Aorta (tissue), 5 donors: ENCODE measurements around the gene EFCAB7. TPM values are rescaled to one million over a fixed set of nuclear protein-coding genes. Genes with fewer than 3 reads are reported as not detected.
A peak's percentile ranks its signal among the peaks of the same experiment; 100 is the strongest.

Experiments
- ATAC-seq: fragments of 200-7000 bp; cut with Tn5 transposase; one replicate; pipeline ENCODE4 v1.9.1; 2022; ENCODE audit warnings: moderate library complexity; ENCODE audit not compliant: low FRiP score
- DNase-seq, 2 donors: peaks; one replicate each; pipeline ENCODE4 v3.0.0-alpha.2; 2020
- H3K27ac ChIP-seq, 2 donors: one replicate each; pipeline ENCODE4 v1.5.1; 2013; ENCODE audit warnings: low read length in 2 of 2, mild to moderate bottlenecking in 2 of 2, moderate library complexity in 2 of 2, control low read depth in 1 of 2, inconsistent platforms in 1 of 2, low read depth in 1 of 2
- H3K27me3 ChIP-seq, 2 donors: one replicate each; pipeline ENCODE4 v1.6.1; 2013; ENCODE audit warnings: control low read depth in 1 of 2, low read length in 1 of 2, mild to moderate bottlenecking in 1 of 2, moderate library complexity in 1 of 2; ENCODE audit not compliant: insufficient read depth in 2 of 2, control insufficient read depth in 1 of 2
- H3K36me3 ChIP-seq, 2 donors: one replicate each; pipeline ENCODE4 v1.6.1; 2013; ENCODE audit warnings: control low read depth in 1 of 2, low read length in 1 of 2, mild to moderate bottlenecking in 1 of 2; ENCODE audit not compliant: insufficient read depth in 2 of 2, control insufficient read depth in 1 of 2
- H3K4me1 ChIP-seq, 2 donors: one replicate each; pipeline ENCODE4 v1.6.1; 2013; ENCODE audit warnings: low read length in 2 of 2, control low read depth in 1 of 2, mild to moderate bottlenecking in 1 of 2, moderate library complexity in 1 of 2; ENCODE audit not compliant: insufficient read depth in 2 of 2, control insufficient read depth in 1 of 2
- H3K4me3 ChIP-seq, 2 donors: one replicate each; pipeline ENCODE4 v1.5.1; 2013; ENCODE audit warnings: low read length in 2 of 2, control low read depth in 1 of 2, mild to moderate bottlenecking in 1 of 2
- H3K9me3 ChIP-seq: one replicate; pipeline ENCODE4 v1.6.1; 2013; ENCODE audit warnings: mild to moderate bottlenecking, low read length; ENCODE audit not compliant: control insufficient read depth
- WGBS, 2 donors: extraction: QIAGEN DNeasy Blood & Tissue Kit; methylation state at CpG; one replicate each; pipeline ENCODE4 v1.1.7; 2013; 5-methylcytosine and 5-hydroxymethylcytosine counted together
- intact Hi-C, 2 donors: fragments of 100-400 bp; cut with DNase I; formaldehyde crosslinking; loops; one replicate each; pipeline versions ENCODE4 v1.14.2 to v1.15.0; 2022
- polyA plus RNA-seq, 2 donors: library from polyadenylated mRNA; stranded (reverse); fragments of 200-250 nt; gene quantifications; one replicate each; pipeline ENCODE4 v1.2.3, GENCODE V29; 2013
- total RNA-seq, 2 donors: library from RNA; stranded (reverse); fragmentation: NEBNext Ultra II Directional; extraction: Animal tissue kit (Norgen Biotek cat#: 25700); gene quantifications; one replicate each; pipeline ENCODE4 v1.2.1, GENCODE V29; 2021
- donor health status: healthy with polysubstance abuse.
- donor health status: Bipolar disorder and iron deficiency.
- donor health status: DM: no; HTN: no; CAD: no.
- donor health status: DM: no; HTN: no; CAD: no.
- donor health status: DM: yes; HTN: yes; CAD: no.

Gene EFCAB7
- total and polyA plus RNA-seq, 4 donors, result 2.1 to 9.4 (median 5.1) TPM

DNA sequence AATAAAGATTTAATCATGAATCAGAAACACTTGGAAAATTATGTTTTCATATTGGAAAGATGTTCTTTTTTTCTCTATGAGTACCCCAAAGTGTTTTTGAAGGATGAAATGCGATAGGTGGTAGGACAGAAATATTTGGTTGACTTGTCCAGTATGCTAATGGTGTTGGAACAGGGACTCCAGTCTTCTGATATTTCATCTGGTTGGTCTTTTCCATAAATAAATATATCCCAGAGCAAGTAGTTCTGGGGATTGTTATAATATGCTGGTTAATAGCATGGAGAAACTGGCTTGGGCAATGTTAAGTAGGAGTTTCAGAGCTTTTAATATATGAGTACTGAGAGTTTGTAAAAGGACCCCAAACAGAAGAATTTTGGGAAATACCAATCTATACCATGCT lies 78.6 kb downstream of the EFCAB7 start:
- intact Hi-C loops, result no loop called here
- DNase-seq (no peak), ATAC-seq (no peak)
- no peaks in the 10 kb centered on the region for H3K9me3 ChIP-seq
- WGBS, 2 donors, result 100% methylated on average over 1 of the region's 1 CpG
- H3K27ac ChIP-seq, result no peak overlapping the region
- H3K4me3 ChIP-seq, result no peak overlapping the region
- H3K27me3 ChIP-seq, result no peaks in the 10 kb centered on the region
- H3K4me1 ChIP-seq, result peaks cover 0 to 2% of the 10 kb centered on the region in 2 donors
- peaks cover 0 to 2% of the 10 kb centered on the region in 2 donors for H3K36me3 ChIP-seq

DNA sequence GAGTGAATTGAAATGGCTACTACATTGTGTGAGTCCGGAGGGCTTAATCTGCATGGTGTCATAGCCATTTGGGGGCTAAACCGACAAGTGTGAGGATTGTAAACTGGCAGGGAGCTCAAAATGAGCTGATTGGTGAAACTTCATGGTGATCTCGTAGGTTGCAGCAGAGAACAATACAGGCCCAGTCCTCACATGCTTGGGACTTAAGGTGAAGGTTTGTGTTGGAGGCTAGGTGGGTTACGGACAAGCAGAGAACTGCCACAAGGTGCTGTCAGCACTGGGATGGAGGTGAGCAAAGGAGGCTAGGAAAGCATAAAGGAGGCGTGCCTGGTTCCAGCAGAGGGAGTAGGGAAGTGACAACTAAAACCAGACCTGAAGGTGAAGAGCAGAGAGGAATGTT lies 79.3 kb downstream of the EFCAB7 start:
- no peaks in the 10 kb centered on the region for H3K9me3 ChIP-seq
- H3K36me3 ChIP-seq, result peaks cover 0 to 2% of the 10 kb centered on the region in 2 donors
- H3K27ac ChIP-seq, result no peak overlapping the region
- 85 to 92% methylated on average over 5 of the region's 5 CpGs for WGBS, 2 donors
- H3K4me1 ChIP-seq, result peaks cover 0 to 2% of the 10 kb centered on the region in 2 donors
- ATAC-seq (no peak), DNase-seq (no peak)
- H3K27me3 ChIP-seq, result no peaks in the 10 kb centered on the region
- intact Hi-C loops, result no loop called here
- H3K4me3 ChIP-seq, result no peak overlapping the region

DNA sequence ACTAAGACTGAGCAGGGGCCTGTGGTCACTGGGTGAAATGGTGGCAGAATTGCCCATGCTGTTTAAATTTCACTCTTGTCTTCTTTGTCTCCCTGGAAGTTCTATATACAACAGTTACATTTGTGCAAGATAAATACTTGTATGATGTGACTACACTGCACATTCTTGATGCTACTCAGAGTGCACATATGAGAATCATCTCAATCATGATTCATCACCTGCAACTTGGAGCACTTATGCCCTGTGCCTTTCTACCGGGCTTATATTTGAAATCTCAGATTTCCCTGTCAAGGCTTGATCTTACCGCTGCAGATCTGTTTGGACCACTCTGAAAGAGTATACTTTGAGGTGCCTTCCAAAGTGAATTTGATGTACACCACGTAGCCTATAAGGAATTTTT lies 80.5 kb downstream of the EFCAB7 start:
- ATAC-seq, result no peak
- WGBS, 2 donors, result 96 to 97% methylated on average over 3 of the region's 3 CpGs
- Histone ChIP-seq H3K36me3 (peaks cover 0 to 2% of the 10 kb centered on the region in 2 donors), H3K4me3 (no peak overlapping the region), H3K4me1 (peaks cover 0 to 2% of the 10 kb centered on the region in 2 donors), H3K9me3 (no peaks in the 10 kb centered on the region), H3K27ac (no peak overlapping the region), H3K27me3 (no peaks in the 10 kb centered on the region)
- DNase-seq, result no peak
- intact Hi-C loops, result no loop called here

DNA sequence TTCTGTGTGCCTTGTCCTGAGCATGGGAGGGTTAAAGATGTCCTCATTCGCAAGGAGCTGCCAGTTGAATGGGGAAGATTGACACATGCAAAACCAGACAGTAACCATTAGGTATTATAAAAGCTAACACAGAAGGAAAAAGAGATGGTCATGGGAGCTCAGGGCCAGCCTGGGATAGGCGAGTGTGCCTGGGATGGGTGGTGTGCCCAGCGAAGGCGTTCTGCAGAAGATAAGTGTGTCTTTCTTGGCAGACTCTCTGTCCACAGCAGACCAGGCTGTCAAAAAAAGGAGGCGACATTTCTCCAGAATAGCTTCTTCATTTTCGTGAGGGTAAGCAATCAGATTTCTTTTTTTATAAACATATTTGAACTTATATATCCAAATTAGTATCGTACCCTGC lies 84.0 kb downstream of the EFCAB7 start:
- DNase-seq (no peak), ATAC-seq (no peak)
- Histone ChIP-seq H3K4me1 (peaks cover 0 to 4% of the 10 kb centered on the region in 2 donors), H3K27ac (no peak overlapping the region), H3K36me3 (no peaks in the 10 kb centered on the region), H3K9me3 (no peaks in the 10 kb centered on the region), H3K27me3 (no peaks in the 10 kb centered on the region), H3K4me3 (no peak overlapping the region)
- 93 to 94% methylated on average over 7 of the region's 7 CpGs for WGBS, 2 donors
- intact Hi-C loops, result no loop called here

DNA sequence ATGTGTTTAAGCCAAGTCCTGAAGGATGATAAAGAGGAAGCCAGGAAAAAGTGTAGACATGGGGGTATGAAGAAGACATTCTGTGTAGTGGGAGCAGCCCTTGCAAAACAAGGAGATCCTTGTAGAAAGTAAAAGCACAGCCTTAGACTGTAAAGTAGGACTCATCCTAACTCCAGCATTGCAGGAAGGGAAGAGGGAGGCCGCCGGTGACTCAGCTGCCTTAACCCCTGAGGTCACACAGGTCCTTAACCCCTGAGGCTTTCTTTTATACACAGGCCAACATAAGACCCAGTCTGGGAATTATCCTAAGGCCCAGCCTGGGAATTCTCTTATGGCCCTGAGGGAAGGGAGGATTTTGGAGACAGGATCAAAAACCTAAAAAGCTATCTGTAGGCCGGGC lies 87.9 kb downstream of the EFCAB7 start:
- intact Hi-C loops, result no loop called here
- ATAC-seq, result no peak
- WGBS, 2 donors, result 80 to 82% methylated on average over 3 of the region's 3 CpGs

DNA sequence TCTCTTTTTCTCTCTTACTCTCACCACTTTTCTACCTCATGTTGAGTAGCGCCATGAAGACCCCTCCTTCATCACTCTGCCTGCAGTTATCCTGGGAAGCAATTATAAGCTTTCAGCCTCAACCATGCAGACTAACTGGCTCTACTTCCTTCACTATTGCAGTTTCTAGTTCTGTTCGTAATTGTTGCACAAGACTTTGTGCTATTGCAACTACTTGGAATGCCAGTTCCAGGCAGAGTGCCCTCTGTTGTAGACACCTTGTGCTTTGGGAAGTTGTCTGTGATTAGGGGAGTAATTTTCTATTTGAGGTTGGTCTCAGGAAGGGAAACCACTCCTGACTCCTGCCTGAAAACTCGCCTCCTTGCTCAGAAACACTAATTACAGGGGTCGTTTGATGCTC lies 89.2 kb downstream of the EFCAB7 start:
- Histone ChIP-seq H3K4me3 (no peak overlapping the region), H3K9me3 (no peaks in the 10 kb centered on the region), H3K27ac (no peak overlapping the region), H3K27me3 (no peaks in the 10 kb centered on the region), H3K36me3 (no peaks in the 10 kb centered on the region), H3K4me1 (peaks cover 0 to 4% of the 10 kb centered on the region in 2 donors)
- 76 to 86% methylated on average over 4 of the region's 4 CpGs for WGBS, 2 donors
- DNase-seq (no peak), ATAC-seq (no peak)
- intact Hi-C loops, result no loop called here

More for the DNA sequence above, 87.9 kb downstream of the EFCAB7 start:
- Histone ChIP-seq H3K36me3 (no peaks in the 10 kb centered on the region), H3K27ac (no peak overlapping the region), H3K9me3 (no peaks in the 10 kb centered on the region), H3K4me1 (peaks cover 0 to 4% of the 10 kb centered on the region in 2 donors), H3K4me3 (no peak overlapping the region), H3K27me3 (no peaks in the 10 kb centered on the region)
- DNase-seq, result no peak

DNA sequence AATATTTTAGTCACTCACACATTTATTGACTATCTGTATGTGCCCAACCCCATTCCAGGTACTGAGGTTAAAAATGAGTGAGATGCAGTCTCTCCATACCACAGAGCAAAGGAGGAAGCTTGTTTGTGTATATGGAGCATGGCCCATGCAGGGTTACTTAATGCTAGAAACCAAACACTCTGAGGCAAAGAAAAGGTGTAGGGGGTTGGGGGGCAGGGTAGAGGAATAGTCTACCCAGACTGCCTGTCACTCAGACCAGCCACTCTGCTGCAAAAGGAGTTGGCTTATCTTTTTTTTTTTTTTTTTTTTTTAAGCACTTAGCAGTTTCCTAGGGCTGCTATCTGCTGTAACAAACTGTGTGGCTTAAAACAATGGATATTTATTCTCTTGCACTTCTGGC lies 89.6 kb downstream of the EFCAB7 start:
- Histone ChIP-seq H3K9me3 (no peaks in the 10 kb centered on the region), H3K36me3 (no peaks in the 10 kb centered on the region), H3K4me1 (peaks cover 2 to 4% of the 10 kb centered on the region in 2 donors), H3K27ac (no peak overlapping the region), H3K27me3 (no peaks in the 10 kb centered on the region), H3K4me3 (no peak overlapping the region)
- intact Hi-C loops, result no loop called here
- no peak for DNase-seq
- ATAC-seq, result no peak

DNA sequence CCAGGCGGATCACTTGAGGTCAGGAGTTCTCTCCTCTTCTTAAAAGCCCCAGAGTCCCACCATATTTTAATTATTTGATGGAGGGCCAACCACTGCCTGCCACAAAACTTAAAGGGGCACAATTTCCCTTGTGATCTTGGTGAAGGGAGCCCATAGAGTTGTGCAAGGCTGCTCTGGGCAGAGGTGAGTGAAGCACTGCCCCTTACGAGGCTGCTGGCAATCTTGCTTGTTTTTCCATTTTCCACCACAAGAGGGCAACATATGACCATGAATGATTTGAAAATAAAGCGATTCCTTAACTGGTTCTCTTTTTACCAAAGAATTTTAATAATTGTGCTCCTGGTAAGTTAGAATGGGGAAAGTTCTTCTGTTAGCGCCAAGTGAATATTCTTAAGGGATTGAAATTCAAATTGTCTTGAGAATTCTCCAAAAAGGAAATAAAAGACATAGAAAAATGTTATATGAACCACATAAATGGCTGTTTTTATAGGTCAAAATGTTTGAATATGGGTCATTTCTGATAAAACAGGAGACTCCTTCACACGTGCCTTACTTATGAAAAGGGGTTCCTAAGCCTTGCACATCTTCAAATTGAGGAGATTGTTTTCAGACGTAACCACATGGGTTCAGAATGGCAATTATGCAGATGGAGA lies 92.6 kb downstream of the EFCAB7 start:
- DNase-seq (peak in 1 of 2 donors; percentile 47), ATAC-seq (peak; percentile 87)
- intact Hi-C loops, result loop anchor here in 1 of 2 donors (5.0 kb wide), 2 partner anchors 156 to 631 kb away; partner anchors contain the start of gene ROR1
- Histone ChIP-seq H3K27me3 (no peaks in the 10 kb centered on the region), H3K27ac (no peak overlapping the region), H3K4me1 (peaks cover 6 to 7% of the 10 kb centered on the region in 2 donors), H3K36me3 (no peaks in the 10 kb centered on the region), H3K4me3 (no peak overlapping the region), H3K9me3 (no peaks in the 10 kb centered on the region)
- WGBS, 2 donors, result 29% methylated on average over 6 of the region's 6 CpGs

DNA sequence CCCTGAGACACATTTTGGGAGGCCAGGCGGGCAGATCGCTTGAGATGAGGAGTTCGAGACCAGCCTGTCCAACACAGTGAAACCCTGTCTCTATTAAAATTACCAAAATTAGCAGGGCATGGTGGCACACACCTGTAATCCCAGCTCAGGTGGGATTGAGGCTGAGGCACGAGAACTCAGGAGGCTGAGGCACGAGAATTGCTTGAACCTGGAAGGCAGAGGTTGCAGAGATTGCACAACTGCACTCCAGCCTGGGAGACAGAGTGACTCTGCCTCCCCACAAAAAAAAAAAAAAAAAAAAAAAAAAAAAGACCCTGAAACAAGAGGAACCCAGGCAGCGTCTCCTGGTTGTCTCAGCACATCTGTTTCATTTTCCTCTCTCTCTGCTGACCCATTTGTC lies 94.1 kb downstream of the EFCAB7 start:
- no peak overlapping the region for H3K4me3 ChIP-seq
- 90% methylated on average over 6 of the region's 6 CpGs for WGBS, 2 donors
- no peak for ATAC-seq
- H3K9me3 ChIP-seq, result no peaks in the 10 kb centered on the region
- intact Hi-C loops, result loop anchor here in 1 of 2 donors (5.0 kb wide), 2 partner anchors 155 to 630 kb away; partner anchors contain the start of gene ROR1
- no peak for DNase-seq
- peaks cover 7 to 8% of the 10 kb centered on the region in 2 donors for H3K4me1 ChIP-seq
- H3K36me3 ChIP-seq, result no peaks in the 10 kb centered on the region
- H3K27me3 ChIP-seq, result no peaks in the 10 kb centered on the region
- no peak overlapping the region for H3K27ac ChIP-seq
